GM06990 (cell line): Measurements from ENCODE around the gene AKAP17A.
"Not testable (repeated sequence)": the region's sequence is repeated elsewhere in the genome, so short reads cannot be mapped to it uniquely, and the experiment has no call there.

Experiments
- DNase-seq: peaks from one replicate; pipeline ENCODE4 v3.0.0-alpha.2; 2011; ENCODE audit not compliant: insufficient read length; ENCODE audit errors: extremely low read depth
- H3K27me3 ChIP-seq: replicated peaks from 2 replicates; pipeline ENCODE4 v1.6.0; 2011; ENCODE audit warnings: low read length; ENCODE audit not compliant: control insufficient read depth, insufficient read depth
- H3K36me3 ChIP-seq: 2 replicates; pipeline ENCODE4 v1.5.1; 2011; ENCODE audit warnings: low read length; ENCODE audit not compliant: control insufficient read depth, insufficient read depth
- H3K4me3 ChIP-seq: replicated peaks from 2 replicates; pipeline ENCODE4 v1.5.1; 2011; ENCODE audit warnings: low read depth, mild to moderate bottlenecking, control low read depth, low read length
- TF ChIP-seq, protein P1 (sequence below): IDR thresholded peaks from 2 replicates; pipeline ENCODE4 v1.5.1; 2011; ENCODE audit warnings: low read length, control low read depth, mild to moderate bottlenecking, inconsistent platforms; ENCODE audit not compliant: insufficient read depth, poor library complexity, severe bottlenecking

Gene AKAP17A

DNA sequence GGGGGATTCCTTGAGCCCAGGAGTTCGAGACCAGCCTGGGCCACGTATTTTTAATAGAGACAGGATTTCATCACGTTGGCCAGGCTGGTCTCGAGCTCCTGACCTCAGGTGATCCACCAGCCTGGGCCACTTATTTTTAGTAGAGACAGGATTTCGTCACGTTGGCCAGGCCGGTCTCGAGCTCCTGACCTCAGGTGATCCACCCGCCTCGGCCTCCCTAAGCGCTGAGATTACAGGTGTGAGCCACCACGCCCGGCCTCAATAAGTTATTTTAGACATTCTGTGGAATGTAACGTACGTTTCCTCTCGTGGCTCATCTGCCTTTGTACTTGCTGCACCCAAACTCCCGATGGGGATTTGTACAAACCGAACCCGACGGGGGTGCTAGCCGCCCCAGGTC is 32.3 kb downstream of the AKAP17A start:
- H3K27me3 ChIP-seq = no peaks in the 10 kb centered on the region
- TF ChIP-seq, protein P1, sequence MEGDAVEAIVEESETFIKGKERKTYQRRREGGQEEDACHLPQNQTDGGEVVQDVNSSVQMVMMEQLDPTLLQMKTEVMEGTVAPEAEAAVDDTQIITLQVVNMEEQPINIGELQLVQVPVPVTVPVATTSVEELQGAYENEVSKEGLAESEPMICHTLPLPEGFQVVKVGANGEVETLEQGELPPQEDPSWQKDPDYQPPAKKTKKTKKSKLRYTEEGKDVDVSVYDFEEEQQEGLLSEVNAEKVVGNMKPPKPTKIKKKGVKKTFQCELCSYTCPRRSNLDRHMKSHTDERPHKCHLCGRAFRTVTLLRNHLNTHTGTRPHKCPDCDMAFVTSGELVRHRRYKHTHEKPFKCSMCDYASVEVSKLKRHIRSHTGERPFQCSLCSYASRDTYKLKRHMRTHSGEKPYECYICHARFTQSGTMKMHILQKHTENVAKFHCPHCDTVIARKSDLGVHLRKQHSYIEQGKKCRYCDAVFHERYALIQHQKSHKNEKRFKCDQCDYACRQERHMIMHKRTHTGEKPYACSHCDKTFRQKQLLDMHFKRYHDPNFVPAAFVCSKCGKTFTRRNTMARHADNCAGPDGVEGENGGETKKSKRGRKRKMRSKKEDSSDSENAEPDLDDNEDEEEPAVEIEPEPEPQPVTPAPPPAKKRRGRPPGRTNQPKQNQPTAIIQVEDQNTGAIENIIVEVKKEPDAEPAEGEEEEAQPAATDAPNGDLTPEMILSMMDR = no peak
- H3K4me3 ChIP-seq = no peak overlapping the region
- no peak for DNase-seq
- H3K36me3 ChIP-seq = no peaks in the 10 kb centered on the region

DNA sequence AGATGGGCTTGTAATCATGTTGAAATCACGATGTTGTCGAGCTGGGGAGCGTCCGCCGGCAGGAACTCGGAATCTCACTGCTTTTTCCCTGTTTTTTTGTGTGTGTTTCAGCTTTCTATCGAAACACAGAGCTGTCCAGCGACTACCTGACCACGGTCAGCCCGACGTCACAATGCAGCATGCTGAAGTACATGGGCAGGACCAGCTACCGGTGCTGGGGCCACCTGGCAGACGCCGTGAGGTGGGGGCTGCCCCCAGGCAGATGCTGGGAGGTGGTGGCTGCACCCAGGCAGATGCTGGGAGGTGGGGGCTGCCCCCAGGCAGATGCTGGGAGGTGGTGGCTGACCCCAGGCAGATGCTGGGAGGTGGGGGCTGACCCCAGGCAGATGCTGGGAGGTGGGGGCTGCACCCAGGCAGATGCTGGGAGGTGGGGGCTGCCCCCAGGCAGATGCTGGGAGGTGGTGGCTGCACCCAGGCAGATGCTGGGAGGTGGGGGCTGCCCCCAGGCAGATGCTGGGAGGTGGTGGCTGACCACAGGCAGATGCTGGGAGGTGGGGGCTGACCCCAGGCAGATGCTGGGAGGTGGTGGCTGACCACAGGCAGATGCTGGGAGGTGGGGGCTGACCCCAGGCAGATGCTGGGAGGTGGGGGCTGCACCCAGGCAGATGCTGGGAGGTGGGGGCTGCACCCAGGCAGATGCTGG is 32.9 kb downstream of the AKAP17A start:
- not testable (repeated sequence) for H3K27me3 ChIP-seq, DNase-seq, H3K4me3 ChIP-seq, H3K36me3 ChIP-seq

DNA sequence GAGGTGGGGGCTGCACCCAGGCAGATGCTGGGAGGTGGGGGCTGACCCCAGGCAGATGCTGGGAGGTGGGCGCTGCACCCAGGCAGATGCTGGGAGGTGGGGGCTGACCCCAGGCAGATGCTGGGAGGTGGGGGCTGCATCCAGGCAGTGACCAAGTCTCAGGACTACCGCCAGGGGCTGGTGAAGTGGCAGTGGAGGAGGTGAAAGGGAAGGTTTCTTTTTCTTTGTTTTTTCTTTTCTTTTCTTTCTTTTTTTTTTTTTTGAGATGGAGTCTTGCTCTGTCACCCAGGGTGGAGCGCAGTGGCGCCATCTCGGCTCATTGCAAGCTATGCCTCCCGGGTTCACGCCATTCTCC is 33.4 kb downstream of the AKAP17A start:
- not testable (repeated sequence) for H3K27me3 ChIP-seq, H3K36me3 ChIP-seq, DNase-seq, H3K4me3 ChIP-seq

DNA sequence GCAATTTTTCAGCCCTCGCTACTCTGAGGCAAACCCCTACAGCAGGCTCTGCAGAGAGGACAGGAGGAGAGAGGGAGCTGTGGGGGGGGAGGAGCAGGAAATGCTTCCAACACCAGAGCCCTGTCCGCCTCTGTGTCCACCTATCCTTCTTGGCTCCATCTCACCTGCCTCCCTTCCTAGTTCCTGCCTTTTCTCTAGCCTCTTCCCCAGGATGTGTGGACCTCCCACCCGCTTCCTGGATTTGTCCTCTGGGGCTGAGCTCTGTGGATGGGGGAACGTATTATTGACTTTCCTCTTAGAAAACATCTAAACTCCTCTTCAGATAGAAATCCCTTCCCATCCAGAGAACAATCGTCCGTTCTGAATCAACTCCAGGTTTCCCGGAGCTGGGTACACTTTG is 37.8 kb downstream of the AKAP17A start:
- TF ChIP-seq, protein P1 = no peak
- Histone ChIP-seq H3K4me3 (no peak overlapping the region), H3K36me3 (no peaks in the 10 kb centered on the region), H3K27me3 (no peaks in the 10 kb centered on the region; the same call in 1 of the 2 replicates)
- DNase-seq = no peak

DNA sequence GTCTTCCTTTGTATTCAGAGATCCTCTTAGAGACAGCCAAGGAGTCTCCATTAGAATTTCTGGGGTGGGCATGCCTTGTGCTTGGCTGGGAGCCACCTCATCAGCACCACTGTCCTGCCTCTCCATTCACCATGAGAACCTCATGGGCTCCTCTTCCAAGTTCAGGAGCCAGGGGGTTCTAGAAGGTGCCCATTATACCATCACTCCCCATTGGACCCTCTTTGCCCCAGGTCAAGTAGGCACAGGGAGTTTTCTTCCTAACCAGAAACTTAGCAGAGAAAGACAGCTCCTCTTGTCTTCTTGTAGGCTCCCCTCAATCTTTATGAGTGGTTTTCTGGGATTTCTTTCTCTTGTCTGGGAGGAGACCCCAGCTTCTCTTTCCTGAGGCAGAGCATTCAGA is 54.6 kb downstream of the AKAP17A start:
- TF ChIP-seq, protein P1 = no peak
- no peaks in the 10 kb centered on the region for H3K36me3 ChIP-seq
- DNase-seq = no peak
- no peak overlapping the region for H3K4me3 ChIP-seq
- no peaks in the 10 kb centered on the region for H3K27me3 ChIP-seq

DNA sequence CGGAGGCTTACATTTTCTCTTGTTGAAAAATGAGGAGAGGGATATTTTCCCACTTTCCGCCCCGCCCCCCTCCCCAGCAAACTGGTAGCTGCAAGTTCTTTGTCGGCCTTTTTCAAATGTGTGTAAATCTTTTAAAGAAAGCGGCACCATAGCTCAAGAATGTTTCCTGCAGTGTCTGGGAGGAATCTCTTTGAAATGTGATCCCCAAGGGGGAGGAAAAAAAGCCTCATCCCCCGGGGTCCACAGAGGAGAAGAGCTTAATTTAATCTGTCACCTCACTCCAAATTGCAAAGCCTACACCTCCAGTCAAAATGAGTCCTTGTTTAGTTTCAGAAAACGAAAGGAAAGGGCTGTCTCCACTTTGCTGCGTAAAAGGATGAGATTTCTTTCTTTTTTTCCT is 58.2 kb downstream of the AKAP17A start:
- TF ChIP-seq, protein P1 = no peak
- Histone ChIP-seq H3K27me3 (no peaks in the 10 kb centered on the region), H3K36me3 (no peaks in the 10 kb centered on the region), H3K4me3 (no peak overlapping the region)
- no peak for DNase-seq
